ENCODE measurements around the gene FLCN. TPM values are rescaled to one million over a fixed set of nuclear protein-coding genes. Genes with fewer than 3 reads are reported as not detected.

FLCN gene
- total and polyA plus RNA-seq, 2 of the 13 experiments (the other 11 are each of a cell fraction or from before 2014, with no cell fraction given): 16.6 to 24.9 TPM

DNA sequence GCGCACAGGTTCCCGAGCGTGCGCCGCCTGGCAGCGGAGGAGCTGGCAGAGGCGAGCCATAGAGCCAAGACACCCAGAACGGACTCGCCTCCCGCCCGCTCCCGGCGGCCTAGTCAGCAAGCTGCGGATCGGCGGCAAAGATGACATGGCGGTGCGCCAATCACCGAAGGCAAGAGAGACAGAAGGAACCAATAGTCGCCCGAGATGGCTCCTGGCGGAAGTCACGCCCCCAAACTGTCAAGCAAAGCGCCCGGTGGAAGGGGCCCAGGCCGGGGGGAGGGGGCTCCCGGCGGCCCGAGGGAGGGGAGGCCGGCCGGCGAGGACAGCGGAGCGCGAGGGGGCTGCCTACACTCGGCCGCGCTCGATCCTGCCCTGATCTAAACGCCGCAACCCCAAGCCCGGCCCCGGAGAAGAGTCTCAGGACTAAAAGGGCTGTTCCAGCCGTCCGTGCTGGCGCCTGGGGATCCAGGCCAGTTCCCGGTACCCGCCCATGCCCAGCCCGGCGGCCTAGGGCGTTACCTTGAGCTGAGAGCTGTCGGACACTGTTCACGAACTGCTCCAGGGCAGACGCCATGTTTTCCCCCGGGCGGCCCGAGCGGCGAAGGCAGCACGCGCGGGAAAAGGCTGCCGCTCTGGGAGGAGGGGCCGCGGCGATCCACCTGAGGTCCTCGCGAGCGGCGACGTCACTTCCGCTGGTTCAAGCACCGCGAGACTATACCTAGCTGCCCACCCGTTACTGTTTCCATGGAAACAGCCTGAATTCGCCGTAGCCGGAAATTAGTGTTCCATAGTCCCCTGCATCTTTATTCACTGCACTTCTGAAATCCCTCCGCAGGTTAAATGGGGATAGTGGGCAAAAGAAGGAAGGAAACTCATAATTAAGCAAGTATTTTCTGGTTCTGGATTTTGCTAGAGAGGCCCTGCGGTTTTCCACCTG lies 43.9 kb upstream of the FLCN start, which contains the start of gene COPS3 (continued):
- TF ChIP-seq, protein P1, sequence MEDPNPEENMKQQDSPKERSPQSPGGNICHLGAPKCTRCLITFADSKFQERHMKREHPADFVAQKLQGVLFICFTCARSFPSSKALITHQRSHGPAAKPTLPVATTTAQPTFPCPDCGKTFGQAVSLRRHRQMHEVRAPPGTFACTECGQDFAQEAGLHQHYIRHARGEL (CRISPR knock-in tag; IDR thresholded peaks at IDR 0.05): 0 out of 2 replicates have a peak, but pooled peaks have one; percentile 67
- TF ChIP-seq AHDC1 (CRISPR knock-in tag; IDR thresholded peaks at IDR 0.05; ENCODE audit: borderline replicate concordance) (0 out of 2 replicates have a peak, but pooled peaks have one; percentile 40), SOX6 (IDR thresholded peaks at IDR 0.05) (no peak), SOX6 (CRISPR knock-in tag; IDR thresholded peaks at IDR 0.05) (peak; percentile 66), ZFX (CRISPR knock-in tag; IDR thresholded peaks at IDR 0.05; ENCODE audit: low read depth) (peak; percentile 87), ZBTB38 (CRISPR knock-in tag; IDR thresholded peaks at IDR 0.05) (peak; percentile 37; the same call in 1 of the 2 replicates), ARHGAP35 (CRISPR knock-in tag; IDR thresholded peaks at IDR 0.05; ENCODE audit: borderline replicate concordance) (peak; percentile 28; the same call in 1 of the 2 replicates), ZHX1 (CRISPR knock-in tag; IDR thresholded peaks at IDR 0.05; ENCODE audit: low read depth) (0 out of 2 replicates have a peak, but pooled peaks have one; percentile 50), KLF9 (CRISPR knock-in tag; IDR thresholded peaks at IDR 0.05; ENCODE audit: low read depth) (0 out of 2 replicates have a peak, but pooled peaks have one; percentile 33), CREB1 (IDR thresholded peaks at IDR 0.05) (peak; percentile 92), CREB1 (CRISPR knock-in tag; IDR thresholded peaks at IDR 0.05) (peak; percentile 95), ZNF772 (CRISPR knock-in tag; IDR thresholded peaks at IDR 0.05) (peak; percentile 79; the same call in 1 of the 2 replicates), RFX3 (CRISPR knock-in tag; IDR thresholded peaks at IDR 0.05) (peak; percentile 88), RBFOX2 (IDR thresholded peaks at IDR 0.05; ENCODE audit: low read depth, low read length) (peak; percentile 91; the same call in 1 of the 2 replicates), HMGA1 (CRISPR knock-in tag; conservative IDR thresholded peaks at IDR 0.05) (no peak)
- TF ChIP-seq, protein P2, sequence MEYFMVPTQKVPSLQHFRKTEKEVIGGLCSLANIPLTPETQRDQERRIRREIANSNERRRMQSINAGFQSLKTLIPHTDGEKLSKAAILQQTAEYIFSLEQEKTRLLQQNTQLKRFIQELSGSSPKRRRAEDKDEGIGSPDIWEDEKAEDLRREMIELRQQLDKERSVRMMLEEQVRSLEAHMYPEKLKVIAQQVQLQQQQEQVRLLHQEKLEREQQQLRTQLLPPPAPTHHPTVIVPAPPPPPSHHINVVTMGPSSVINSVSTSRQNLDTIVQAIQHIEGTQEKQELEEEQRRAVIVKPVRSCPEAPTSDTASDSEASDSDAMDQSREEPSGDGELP (IDR thresholded peaks at IDR 0.05; ENCODE audit: borderline replicate concordance, low read depth): peak; percentile 49; the same call in 1 of the 2 replicates
